HEK293 (cell line): ENCODE results near the gene CCDC38.

ENCODE experiments used
- AEBP2 ChIP-seq: fragments of 450-650 bp; formaldehyde crosslinking; IDR thresholded peaks from 2 replicates; pipeline ENCODE4 v1.5.1; 2016; ENCODE audit warnings: missing biosample characterization, missing genetic modification characterization, borderline replicate concordance
- ATF2 ChIP-seq: fragments of 450-650 bp; formaldehyde crosslinking; IDR thresholded peaks from 2 replicates; pipeline ENCODE4 v1.5.1; 2016; ENCODE audit warnings: missing biosample characterization, missing genetic modification characterization, low read depth
- GLI4 ChIP-seq: fragments of 450-650 bp; formaldehyde crosslinking; IDR thresholded peaks from 2 replicates; pipeline ENCODE4 v1.5.1; 2016; ENCODE audit warnings: missing biosample characterization, missing genetic modification characterization
- GLIS2 ChIP-seq: fragments of 450-650 bp; formaldehyde crosslinking; IDR thresholded peaks from 2 replicates; pipeline ENCODE4 v1.5.1; 2016; ENCODE audit warnings: missing biosample characterization, missing genetic modification characterization
- HOXA7 ChIP-seq: sonication (generic); formaldehyde crosslinking; IDR thresholded peaks from 2 replicates; pipeline ENCODE4 v1.8.1; 2022; ENCODE audit warnings: missing genetic modification reagents, borderline replicate concordance
- IKZF3 ChIP-seq: fragments of 450-650 bp; IDR thresholded peaks from 2 replicates; pipeline ENCODE4 v1.5.0; 2018; ENCODE audit warnings: missing biosample characterization, mild to moderate bottlenecking, missing genetic modification characterization, moderate library complexity
- KLF16 ChIP-seq: fragments of 450-650 bp; formaldehyde crosslinking; IDR thresholded peaks from 2 replicates; pipeline ENCODE4 v1.5.1; 2017; ENCODE audit warnings: missing biosample characterization, missing genetic modification characterization
- OVOL3 ChIP-seq: fragments of 450-650 bp; formaldehyde crosslinking; IDR thresholded peaks from 2 replicates; pipeline ENCODE4 v1.5.1; 2016; ENCODE audit warnings: missing biosample characterization, missing genetic modification characterization
- PBX3 ChIP-seq: sonication (generic); formaldehyde crosslinking; IDR thresholded peaks from 2 replicates; pipeline ENCODE4 v1.8.1; 2022; ENCODE audit warnings: mild to moderate bottlenecking, moderate library complexity, missing genetic modification reagents
- PRDM2 ChIP-seq: fragments of 450-650 bp; formaldehyde crosslinking; IDR thresholded peaks from 2 replicates; pipeline ENCODE4 v1.5.1; 2016; ENCODE audit warnings: missing biosample characterization, missing genetic modification characterization, borderline replicate concordance
- PRDM6 ChIP-seq: fragments of 450-650 bp; formaldehyde crosslinking; IDR thresholded peaks from 2 replicates; pipeline ENCODE4 v1.5.1; 2017; ENCODE audit warnings: missing biosample characterization, missing genetic modification characterization
- ZBTB8A ChIP-seq: fragments of 450-650 bp; formaldehyde crosslinking; IDR thresholded peaks from 2 replicates; pipeline ENCODE4 v1.5.1; 2016; ENCODE audit warnings: missing biosample characterization, missing genetic modification characterization
- ZEB2 ChIP-seq: fragments of 450-650 bp; formaldehyde crosslinking; IDR thresholded peaks from 2 replicates; pipeline ENCODE4 v1.5.1; 2016; ENCODE audit warnings: missing biosample characterization, missing genetic modification characterization
- ZFP69B ChIP-seq: fragments of 450-650 bp; formaldehyde crosslinking; IDR thresholded peaks from 2 replicates; pipeline ENCODE4 v1.5.1; 2016; ENCODE audit warnings: missing biosample characterization, missing genetic modification characterization
- ZNF10 ChIP-seq: fragments of 450-650 bp; formaldehyde crosslinking; IDR thresholded peaks from 2 replicates; pipeline ENCODE4 v1.5.1; 2017; ENCODE audit warnings: missing biosample characterization, missing genetic modification characterization
- ZNF114 ChIP-seq: fragments of 450-650 bp; formaldehyde crosslinking; IDR thresholded peaks from 2 replicates; pipeline ENCODE4 v1.5.0; 2017; ENCODE audit warnings: missing biosample characterization, missing genetic modification characterization
- ZNF221 ChIP-seq: fragments of 450-650 bp; formaldehyde crosslinking; IDR thresholded peaks from 2 replicates; pipeline ENCODE4 v1.5.1; 2017; ENCODE audit warnings: missing biosample characterization, missing genetic modification characterization, borderline replicate concordance
- ZNF24 ChIP-seq: fragments of 450-650 bp; formaldehyde crosslinking; IDR thresholded peaks from 2 replicates; pipeline ENCODE4 v1.5.1; 2016; ENCODE audit warnings: missing biosample characterization, missing genetic modification characterization
- ZNF335 ChIP-seq: fragments of 450-650 bp; formaldehyde crosslinking; conservative IDR thresholded peaks from 2 replicates; pipeline ENCODE4 v1.5.1; 2016; ENCODE audit warnings: missing biosample characterization, missing genetic modification characterization
- ZNF398 ChIP-seq: fragments of 450-650 bp; formaldehyde crosslinking; IDR thresholded peaks from 2 replicates; pipeline ENCODE4 v1.5.1; 2017; ENCODE audit warnings: missing biosample characterization, missing genetic modification characterization
- ZNF433 ChIP-seq: fragments of 450-650 bp; formaldehyde crosslinking; IDR thresholded peaks from 2 replicates; pipeline ENCODE4 v1.5.1; 2016; ENCODE audit warnings: missing biosample characterization, missing genetic modification characterization, low read depth
- ZNF544 ChIP-seq: fragments of 450-650 bp; formaldehyde crosslinking; IDR thresholded peaks from 2 replicates; pipeline ENCODE4 v1.5.0; 2017; ENCODE audit warnings: missing biosample characterization, missing genetic modification characterization
- ZNF664 ChIP-seq: fragments of 450-650 bp; formaldehyde crosslinking; IDR thresholded peaks from 2 replicates; pipeline ENCODE4 v1.5.1; 2016; ENCODE audit warnings: missing biosample characterization, missing genetic modification characterization
- ZNF747 ChIP-seq: fragments of 450-650 bp; formaldehyde crosslinking; IDR thresholded peaks from 2 replicates; pipeline ENCODE4 v1.5.1; 2016; ENCODE audit warnings: missing biosample characterization, missing genetic modification characterization
- ZNF76 ChIP-seq: fragments of 450-650 bp; formaldehyde crosslinking; IDR thresholded peaks from 2 replicates; pipeline ENCODE4; 2016; ENCODE audit warnings: low read depth, missing biosample characterization, missing genetic modification characterization, borderline replicate concordance
- ZNF843 ChIP-seq: fragments of 450-650 bp; formaldehyde crosslinking; IDR thresholded peaks from 2 replicates; pipeline ENCODE4 v1.5.1; 2016; ENCODE audit warnings: missing biosample characterization, missing genetic modification characterization

The CCDC38 gene

GRCh38 chr12:95858451-95859343 is 83.7 kb downstream of the CCDC38 start, which contains the start of gene SNRPF (continued):
- TF ChIP-seq ATF2: no peak
- no peak for TF ChIP-seq ZNF544
- no peak for TF ChIP-seq AEBP2 (tag by site-specific recombination)
- TF ChIP-seq ZNF76 (tag by site-specific recombination): peak; percentile 80
- peak; percentile 69 for TF ChIP-seq ZNF335 (tag by site-specific recombination)
- no peak for TF ChIP-seq ZNF24 (tag by site-specific recombination)
- TF ChIP-seq PRDM2 (tag by site-specific recombination): no peak
- TF ChIP-seq ZNF664 (tag by site-specific recombination): no peak
- no peak for TF ChIP-seq PRDM6 (tag by site-specific recombination)
- no peak for TF ChIP-seq ZNF221 (tag by site-specific recombination)
- no peak for TF ChIP-seq ZNF114 (tag by site-specific recombination)
- TF ChIP-seq PBX3 (CRISPR knock-in tag): no peak
- 0 out of 2 replicates have a peak, but pooled peaks have one; percentile 22 for TF ChIP-seq ZNF10 (tag by site-specific recombination)
- TF ChIP-seq ZNF747 (tag by site-specific recombination): no peak
- TF ChIP-seq ZNF433 (tag by site-specific recombination): no peak
- TF ChIP-seq ZNF398 (tag by site-specific recombination): no peak
- peak; percentile 45; the same call in 1 of the 2 replicates for TF ChIP-seq ZBTB8A (tag by site-specific recombination)
- TF ChIP-seq IKZF3 (tag by site-specific recombination): no peak
- no peak for TF ChIP-seq GLIS2 (tag by site-specific recombination)
- TF ChIP-seq OVOL3: no peak
- no peak for TF ChIP-seq GLI4 (tag by site-specific recombination)
- no peak; the same call in none of the 2 replicates for TF ChIP-seq ZNF843 (tag by site-specific recombination)
- TF ChIP-seq HOXA7 (CRISPR knock-in tag): no peak
- TF ChIP-seq KLF16 (tag by site-specific recombination): no peak
- 0 out of 2 replicates have a peak, but pooled peaks have one; percentile 33 for TF ChIP-seq ZFP69B (tag by site-specific recombination)
- TF ChIP-seq ZEB2 (tag by site-specific recombination): 0 out of 2 replicates have a peak, but pooled peaks have one; percentile 42
